ENCODE data around the gene BBS1. TPM values are rescaled to one million over a fixed set of nuclear protein-coding genes. Genes with fewer than 3 reads are reported as not detected.

BBS1 gene
- total and polyA plus RNA-seq, 2 donors (not counting 3 experiments of a cell fraction or from before 2014, with no cell fraction given): 29.2 to 32.9 TPM

GRCh38 chr11:66476841-66477251, 33.6 kb upstream of the BBS1 start:
- DNase-seq (ENCODE audit: low read depth, low spot score): no peak
- BruUV-seq (replicated peaks): no TSS peak
- TF ChIP-seq POLR2AphosphoS5 (IDR thresholded peaks at IDR 0.05; ENCODE audit: insufficient read depth, low read depth, low read length): no peak
- no peak for TF ChIP-seq GATA2 (IDR thresholded peaks at IDR 0.05; ENCODE audit: insufficient read depth, insufficient read length, low read depth, low read length)
- TF ChIP-seq CTCF (IDR thresholded peaks at IDR 0.05; ENCODE audit: extremely low read depth in 1 of 2, insufficient read depth in 1 of 2, low read depth in 1 of 2, low read length in 2 of 2): no peak
- TF ChIP-seq JUN (IDR thresholded peaks at IDR 0.05; ENCODE audit: borderline replicate concordance, insufficient read depth, insufficient read length, low read depth): no peak
- no peak for TF ChIP-seq EZH2 (IDR thresholded peaks at IDR 0.05; ENCODE audit: borderline replicate concordance, low read depth, low read length, severe bottlenecking)
- TF ChIP-seq FOS (IDR thresholded peaks at IDR 0.05; ENCODE audit: borderline replicate concordance, insufficient read depth, low read length): no peak
- no peak for TF ChIP-seq MYC (IDR thresholded peaks at IDR 0.05; ENCODE audit: low read depth, low read length)
- Histone ChIP-seq H4K20me1 (replicated peaks; ENCODE audit: control insufficient read depth, extremely low read depth, insufficient read depth, low read length) (no peaks in the 10 kb centered on the region), H3K79me2 (ENCODE audit: control insufficient read depth, insufficient read depth, low read length) (peaks cover 7% of the 10 kb centered on the region), H3K27me3 (ENCODE audit: control insufficient read depth in 2 of 2, insufficient read depth in 2 of 2, low read length in 2 of 2) (no peaks in the 10 kb centered on the region), H3K27ac (ENCODE audit: insufficient read depth, low read depth, low read length) (no peak overlapping the region), H3K9ac (replicated peaks; ENCODE audit: extremely low read depth, insufficient read depth, low read length) (no peak overlapping the region), H3K9me3 (replicated peaks; ENCODE audit: control insufficient read depth, insufficient read depth, low read length) (no peaks in the 10 kb centered on the region), H3K36me3 (ENCODE audit: control insufficient read depth in 2 of 2, extremely low read depth in 1 of 2, insufficient read depth in 2 of 2, low read length in 2 of 2) (no peaks in the 10 kb centered on the region), H3K4me1 (ENCODE audit: control insufficient read depth, extremely low read depth, insufficient read depth, low read length) (peaks cover 10% of the 10 kb centered on the region), H3K9me1 (replicated peaks; ENCODE audit: control insufficient read depth, extremely low read depth, insufficient read depth, low read length) (no peaks in the 10 kb centered on the region), H2AFZ (ENCODE audit: low read depth, low read length) (no peak overlapping the region), H3K4me2 (ENCODE audit: insufficient read depth, low read length) (no peak overlapping the region), H3K4me3 (replicated peaks in 1 of 3; ENCODE audit: insufficient read depth in 1 of 3, low read depth in 1 of 3, low read length in 3 of 3) (no peak overlapping the region)
- dilution Hi-C loops (cut with MboI; ENCODE audit: extremely low pct_ligation_motif_present, low sequenced_read_pairs) (no loop called here), intact Hi-C loops (cut with micrococcal nuclease) (no loop called here)
- POLR2A ChIA-PET: no interaction called here
- no peak for FAIRE-seq
- CTCF ChIA-PET: interaction anchor here (1.0 kb wide), 1 partner anchor 8 kb away, joined by 4 read pairs; no protein-coding TSS in a partner anchor

All from endothelial cell of umbilical vein (primary cell).